CD4-positive, CD25-positive, alpha-beta regulatory T cell (primary cell): ENCODE data around the gene P2RX6. TPM values are rescaled to one million over a fixed set of nuclear protein-coding genes. Genes with fewer than 3 reads are reported as not detected.

Experiments used
- ATAC-seq, 2 donors: fragments of 150-1000 bp; cut with Tn5 transposase; one replicate each; pipeline ENCODE4 v1.10.0; 2021; ENCODE audit warnings: low read depth in 2 of 2, moderate number of reproducible peaks in 2 of 2, moderate library complexity in 1 of 2
- DNase-seq, 3 donors: peaks; one replicate each; pipeline versions ENCODE4 v3.0.0 to v3.0.0-alpha.2; 2012 to 2022; ENCODE audit warnings: mixed read lengths in 1 of 3
- H3K27ac ChIP-seq: one replicate; pipeline ENCODE4 v1.7.0; 2013; ENCODE audit warnings: mild to moderate bottlenecking, low read length; ENCODE audit not compliant: insufficient read depth, poor library complexity, severe bottlenecking
- H3K27me3 ChIP-seq: one replicate; pipeline ENCODE4 v1.7.0; 2013; ENCODE audit warnings: low read length; ENCODE audit not compliant: control insufficient read depth, insufficient read depth
- H3K36me3 ChIP-seq: one replicate; pipeline ENCODE4 v1.7.0; 2013; ENCODE audit warnings: mild to moderate bottlenecking, low read length, moderate library complexity; ENCODE audit not compliant: control insufficient read depth, insufficient read depth
- H3K4me1 ChIP-seq: 2 replicates; pipeline ENCODE4 v1.7.0; 2013; ENCODE audit warnings: mild to moderate bottlenecking, low read length; ENCODE audit not compliant: insufficient read depth, control insufficient read depth, poor library complexity, severe bottlenecking
- H3K4me3 ChIP-seq: one replicate; pipeline ENCODE4 v1.7.0; 2013; ENCODE audit warnings: low read depth, mild to moderate bottlenecking, low read length, moderate library complexity
- H3K9me3 ChIP-seq, 2 experiments: 1 replicate in 1 of 2; 2 replicates in 1 of 2; pipeline ENCODE4 v1.7.0; 2013; ENCODE audit warnings: low read length in 2 of 2, mild to moderate bottlenecking in 1 of 2, moderate library complexity in 1 of 2; ENCODE audit not compliant: control insufficient read depth in 2 of 2
- H3K27ac Mint-ChIP-seq, 3 donors: one replicate each; pipeline ENCODE4 v1.8.0; 2020 to 2022; ENCODE audit warnings: mild to moderate bottlenecking in 3 of 3, mixed read lengths in 3 of 3, moderate library complexity in 2 of 3
- H3K27me3 Mint-ChIP-seq: one replicate; pipeline ENCODE4 v1.8.0; 2022; ENCODE audit warnings: mild to moderate bottlenecking, mixed read lengths
- H3K36me3 Mint-ChIP-seq: one replicate; pipeline ENCODE4 v1.8.0; 2020; ENCODE audit warnings: mixed read lengths
- H3K4me1 Mint-ChIP-seq, 4 donors: one replicate each; pipeline ENCODE4 v1.8.0; 2020 to 2022; ENCODE audit warnings: mixed read lengths in 4 of 4, mild to moderate bottlenecking in 1 of 4
- H3K4me3 Mint-ChIP-seq, 4 donors: one replicate each; pipeline ENCODE4 v1.8.0; 2020 to 2022; ENCODE audit warnings: mild to moderate bottlenecking in 4 of 4, mixed read lengths in 4 of 4, moderate library complexity in 3 of 4
- H3K9me3 Mint-ChIP-seq, 7 donors: one replicate each; pipeline ENCODE4 v1.8.0; 2020 to 2022; ENCODE audit warnings: mixed read lengths in 7 of 7, mild to moderate bottlenecking in 3 of 7, moderate library complexity in 2 of 7
- polyA plus RNA-seq, 4 donors: library from polyadenylated mRNA; unstranded; fragments of 300-500 nt; fragmentation: Illumina TruSeq; gene quantifications; one replicate each; pipeline ENCODE4 v1.2.3, GENCODE V29; 2021
- total RNA-seq: library from RNA; stranded (reverse); gene quantifications from one replicate; pipeline ENCODE4 v1.2.3, GENCODE V29; 2022

Gene P2RX6
- total and polyA plus RNA-seq, 5 donors from 2014 or later, result 0.10 to 0.59 TPM; not detected in 3

DNA sequence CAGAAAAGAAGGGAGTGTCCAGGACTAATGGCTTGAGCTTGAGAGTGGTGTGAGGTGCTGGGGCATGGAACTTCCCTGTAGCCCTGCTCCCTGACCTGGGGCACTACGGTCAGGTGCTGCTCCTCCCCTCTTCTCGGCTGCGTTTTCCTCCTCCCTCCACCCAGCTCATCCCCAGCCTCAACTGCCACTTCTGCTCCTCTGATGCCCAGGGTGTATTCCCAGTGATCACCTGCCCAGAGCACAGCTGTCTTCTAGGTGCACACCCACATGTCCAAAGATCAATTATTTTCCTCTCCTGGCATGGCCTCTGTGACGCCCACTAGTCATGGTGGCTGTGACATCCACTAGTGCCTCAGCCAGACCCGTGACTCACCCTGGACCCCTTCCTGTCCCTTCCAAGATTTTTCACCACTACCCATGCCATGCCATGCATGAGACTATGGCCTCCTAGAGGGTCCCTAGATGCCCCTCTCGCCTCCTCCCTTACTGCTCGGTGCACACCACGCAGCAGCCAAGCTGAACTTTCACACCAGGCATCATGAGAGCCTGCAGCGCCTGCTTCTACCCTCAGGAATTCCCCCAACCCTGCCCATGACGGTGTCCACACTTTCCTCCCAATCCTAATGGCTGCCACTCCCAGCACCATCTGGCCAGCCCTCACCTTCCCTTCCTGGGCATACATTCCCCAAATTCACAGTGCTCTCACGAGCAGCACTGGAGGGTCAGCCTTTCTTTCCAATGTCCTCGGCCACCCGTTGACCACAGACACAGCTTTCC is 1.9 kb downstream of the P2RX6 start:
- H3K9me3 Mint-ChIP-seq, result no peaks in the 10 kb centered on the region

DNA sequence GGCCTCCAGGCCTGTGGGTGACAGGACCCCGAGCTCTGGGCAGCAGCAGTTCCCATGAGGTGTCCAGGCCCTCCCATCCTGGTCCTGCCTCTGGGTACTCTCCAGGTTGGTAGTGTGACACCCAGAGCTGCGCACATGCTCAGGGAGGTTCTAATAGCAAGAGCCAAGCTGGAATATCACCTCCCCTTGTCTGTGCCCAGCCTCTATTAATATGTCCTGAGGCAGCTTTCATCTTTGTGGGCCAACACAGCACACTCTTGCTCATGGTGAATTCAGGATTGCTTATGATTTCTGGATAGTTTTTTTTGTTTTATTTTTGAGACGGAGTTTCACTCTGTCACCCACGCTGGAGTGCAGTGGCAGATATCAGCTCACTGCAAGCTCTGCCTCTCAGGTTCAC is 3.3 kb downstream of the P2RX6 start:
- DNase-seq, result no peak
- H3K27ac Mint-ChIP-seq, result no peak overlapping the region
- no peak overlapping the region for H3K4me3 Mint-ChIP-seq

More for the DNA sequence above, 1.9 kb downstream of the P2RX6 start:
- Histone ChIP-seq H3K27me3 (no peaks in the 10 kb centered on the region), H3K4me3 (no peak overlapping the region), H3K36me3 (no peaks in the 10 kb centered on the region), H3K27ac (no peak overlapping the region), H3K9me3 (no peaks in the 10 kb centered on the region), H3K4me1 (peaks cover 17% of the 10 kb centered on the region)
- no peak for ATAC-seq
- Mint-ChIP-seq H3K4me1 (peaks cover 0 to 34% (median 10%) of the 10 kb centered on the region in 4 donors), H3K4me3 (no peak overlapping the region), H3K27me3 (peaks cover 4% of the 10 kb centered on the region), H3K36me3 (no peaks in the 10 kb centered on the region), H3K27ac (peak overlapping the region; percentile 62 to 80 (median 80))
- DNase-seq, result no peak

DNA sequence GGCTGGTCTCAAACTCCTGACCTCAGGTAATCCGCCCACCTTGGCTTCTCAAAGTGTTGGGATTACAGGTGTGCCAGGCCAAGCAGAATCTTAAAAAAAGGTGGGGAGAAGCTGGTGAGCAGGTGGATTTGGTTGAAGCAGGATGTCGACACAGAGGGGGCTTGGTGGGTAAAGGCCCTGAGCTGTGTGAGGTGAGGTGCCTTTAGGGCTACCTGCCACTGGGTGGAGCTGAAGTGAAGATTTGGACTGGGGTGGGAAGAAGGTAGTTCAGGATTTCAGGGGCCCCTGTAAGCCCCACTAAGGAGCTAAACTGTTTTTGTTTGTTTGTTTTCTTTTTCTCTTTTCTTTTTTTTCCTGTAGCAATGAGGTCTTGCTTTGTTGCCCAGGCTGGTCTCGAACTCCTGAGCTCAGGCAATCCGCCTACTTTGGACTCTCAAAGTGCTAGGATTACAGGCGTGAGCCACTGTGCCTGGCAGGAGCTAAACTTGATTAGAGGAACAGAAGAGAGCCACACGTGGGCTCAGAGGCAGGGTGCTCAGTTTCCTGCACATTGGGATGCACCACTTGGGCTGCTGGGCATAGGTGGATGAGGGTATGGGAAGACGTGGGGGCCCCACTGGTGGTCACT is 6.0 kb downstream of the P2RX6 start:
- Histone ChIP-seq H3K27ac (no peak overlapping the region), H3K36me3 (no peaks in the 10 kb centered on the region), H3K9me3 (no peaks in the 10 kb centered on the region), H3K4me3 (no peak overlapping the region), H3K27me3 (no peaks in the 10 kb centered on the region), H3K4me1 (peaks cover 9% of the 10 kb centered on the region)
- Mint-ChIP-seq H3K27me3 (peaks cover 4% of the 10 kb centered on the region), H3K9me3 (no peaks in the 10 kb centered on the region), H3K4me3 (no peak overlapping the region), H3K36me3 (no peaks in the 10 kb centered on the region), H3K4me1 (peaks cover 0 to 18% (median 7%) of the 10 kb centered on the region in 4 donors), H3K27ac (no peak overlapping the region)
- ATAC-seq (peak in 1 of 2 donors; percentile 40), DNase-seq (peak in 1 of 3 donors; percentile 32)

More for the DNA sequence above, 3.3 kb downstream of the P2RX6 start:
- no peak overlapping the region for H3K4me3 ChIP-seq
- no peaks in the 10 kb centered on the region for H3K36me3 Mint-ChIP-seq
- H3K9me3 Mint-ChIP-seq, result no peaks in the 10 kb centered on the region
- H3K27me3 ChIP-seq, result no peaks in the 10 kb centered on the region
- H3K9me3 ChIP-seq, result no peaks in the 10 kb centered on the region
- no peak for ATAC-seq
- H3K4me1 Mint-ChIP-seq, result peaks cover 0 to 31% (median 11%) of the 10 kb centered on the region in 4 donors
- H3K36me3 ChIP-seq, result no peaks in the 10 kb centered on the region
- H3K27ac ChIP-seq, result no peak overlapping the region
- H3K27me3 Mint-ChIP-seq, result peaks cover 4% of the 10 kb centered on the region
- H3K4me1 ChIP-seq, result peaks cover 17% of the 10 kb centered on the region

DNA sequence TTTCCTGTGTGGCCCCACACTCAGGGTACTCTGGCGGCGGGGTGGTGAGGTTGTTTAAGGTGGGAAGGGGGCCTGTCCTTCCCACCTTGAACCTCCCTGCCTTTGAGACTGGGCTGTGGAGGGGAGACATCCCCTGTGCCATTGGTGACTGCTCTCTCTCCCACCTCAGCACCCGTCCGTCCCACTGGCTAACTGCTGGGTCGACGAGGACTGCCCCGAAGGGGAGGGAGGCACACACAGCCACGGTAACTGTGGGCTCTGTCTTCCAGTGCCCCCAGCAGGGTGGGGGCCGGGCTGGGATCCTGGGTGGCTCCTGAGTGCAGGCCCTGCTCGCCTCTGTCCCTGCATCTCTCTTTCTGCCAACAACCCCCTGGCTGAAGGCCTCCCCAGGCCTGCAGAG is 7.5 kb downstream of the P2RX6 start:
- Histone ChIP-seq H3K9me3 (no peaks in the 10 kb centered on the region), H3K27me3 (no peaks in the 10 kb centered on the region), H3K36me3 (no peaks in the 10 kb centered on the region), H3K4me1 (peaks cover 9% of the 10 kb centered on the region), H3K4me3 (no peak overlapping the region), H3K27ac (no peak overlapping the region)
- H3K27ac Mint-ChIP-seq, result no peak overlapping the region
- H3K4me3 Mint-ChIP-seq, result no peak overlapping the region
- H3K4me1 Mint-ChIP-seq, result peaks cover 0 to 13% (median 5%) of the 10 kb centered on the region in 4 donors
- peaks cover 4% of the 10 kb centered on the region for H3K27me3 Mint-ChIP-seq
- ATAC-seq (no peak), DNase-seq (no peak)
- no peaks in the 10 kb centered on the region for H3K9me3 Mint-ChIP-seq
- H3K36me3 Mint-ChIP-seq, result no peaks in the 10 kb centered on the region

DNA sequence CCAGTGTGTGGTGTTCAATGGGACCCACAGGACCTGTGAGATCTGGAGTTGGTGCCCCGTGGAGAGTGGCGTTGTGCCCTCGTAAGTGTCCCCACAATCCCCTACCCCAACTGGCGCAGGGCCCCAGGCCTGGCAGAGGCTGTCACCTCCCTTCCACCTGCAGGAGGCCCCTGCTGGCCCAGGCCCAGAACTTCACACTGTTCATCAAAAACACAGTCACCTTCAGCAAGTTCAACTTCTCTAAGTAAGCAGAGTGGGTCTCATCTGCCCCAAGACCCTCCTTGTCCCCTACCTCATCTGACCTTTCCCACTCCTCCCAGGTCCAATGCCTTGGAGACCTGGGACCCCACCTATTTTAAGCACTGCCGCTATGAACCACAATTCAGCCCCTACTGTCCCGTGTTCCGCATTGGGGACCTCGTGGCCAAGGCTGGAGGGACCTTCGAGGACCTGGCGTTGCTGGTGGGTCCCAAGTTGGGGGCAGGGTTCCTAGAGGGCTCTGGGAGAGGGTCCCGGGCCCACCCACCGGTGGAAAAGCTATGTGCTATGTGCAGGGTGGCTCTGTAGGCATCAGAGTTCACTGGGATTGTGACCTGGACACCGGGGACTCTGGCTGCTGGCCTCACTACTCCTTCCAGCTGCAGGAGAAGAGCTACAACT is 8.1 kb downstream of the P2RX6 start:
- ATAC-seq (no peak), DNase-seq (no peak)
- no peak overlapping the region for H3K27ac Mint-ChIP-seq
- no peaks in the 10 kb centered on the region for H3K27me3 ChIP-seq
- H3K36me3 ChIP-seq, result no peaks in the 10 kb centered on the region
- no peak overlapping the region for H3K4me3 ChIP-seq
- H3K27me3 Mint-ChIP-seq, result peaks cover 4% of the 10 kb centered on the region
- no peaks in the 10 kb centered on the region for H3K36me3 Mint-ChIP-seq
- H3K4me1 Mint-ChIP-seq, result peaks cover 0 to 13% (median 5%) of the 10 kb centered on the region in 4 donors
- H3K9me3 ChIP-seq, result no peaks in the 10 kb centered on the region
- peaks cover 9% of the 10 kb centered on the region for H3K4me1 ChIP-seq
- no peak overlapping the region for H3K4me3 Mint-ChIP-seq
- no peaks in the 10 kb centered on the region for H3K9me3 Mint-ChIP-seq
- H3K27ac ChIP-seq, result no peak overlapping the region

DNA sequence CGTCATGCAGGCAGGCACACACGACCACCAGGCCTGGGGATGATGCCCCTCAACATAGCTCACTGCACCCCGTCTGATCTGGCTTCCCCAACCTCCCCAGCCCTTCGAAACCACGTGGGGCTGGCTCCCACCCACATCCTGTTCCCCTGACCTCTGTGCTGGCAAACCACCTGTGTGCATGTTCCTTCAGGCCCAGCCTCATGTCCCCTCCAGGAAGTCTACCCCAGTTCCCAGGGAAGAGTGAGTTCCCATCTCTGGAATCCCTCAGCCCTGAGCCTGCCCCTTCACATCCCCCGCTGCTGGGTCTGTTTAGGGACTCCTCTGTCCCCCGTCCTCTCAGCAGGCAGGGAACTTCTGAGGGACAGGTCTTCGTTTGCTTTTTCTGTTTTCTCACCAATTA is 10.3 kb downstream of the P2RX6 start:
- peak in 1 of 3 donors; percentile 49 for DNase-seq
- Histone ChIP-seq H3K9me3 (no peaks in the 10 kb centered on the region), H3K4me1 (peaks cover 9% of the 10 kb centered on the region), H3K4me3 (no peak overlapping the region), H3K36me3 (no peaks in the 10 kb centered on the region), H3K27me3 (no peaks in the 10 kb centered on the region), H3K27ac (no peak overlapping the region)
- peaks cover 0 to 13% (median 5%) of the 10 kb centered on the region in 4 donors for H3K4me1 Mint-ChIP-seq
- peaks cover under 1% of the 10 kb centered on the region for H3K27me3 Mint-ChIP-seq
- peak overlapping the region in 2 of 4 donors; percentile 66 to 73 for H3K4me3 Mint-ChIP-seq
- ATAC-seq, result peak in 1 of 2 donors; percentile 41
- H3K9me3 Mint-ChIP-seq, result no peaks in the 10 kb centered on the region
- H3K36me3 Mint-ChIP-seq, result no peaks in the 10 kb centered on the region
- H3K27ac Mint-ChIP-seq, result peak overlapping the region; percentile 38 to 62 (median 52)

DNA sequence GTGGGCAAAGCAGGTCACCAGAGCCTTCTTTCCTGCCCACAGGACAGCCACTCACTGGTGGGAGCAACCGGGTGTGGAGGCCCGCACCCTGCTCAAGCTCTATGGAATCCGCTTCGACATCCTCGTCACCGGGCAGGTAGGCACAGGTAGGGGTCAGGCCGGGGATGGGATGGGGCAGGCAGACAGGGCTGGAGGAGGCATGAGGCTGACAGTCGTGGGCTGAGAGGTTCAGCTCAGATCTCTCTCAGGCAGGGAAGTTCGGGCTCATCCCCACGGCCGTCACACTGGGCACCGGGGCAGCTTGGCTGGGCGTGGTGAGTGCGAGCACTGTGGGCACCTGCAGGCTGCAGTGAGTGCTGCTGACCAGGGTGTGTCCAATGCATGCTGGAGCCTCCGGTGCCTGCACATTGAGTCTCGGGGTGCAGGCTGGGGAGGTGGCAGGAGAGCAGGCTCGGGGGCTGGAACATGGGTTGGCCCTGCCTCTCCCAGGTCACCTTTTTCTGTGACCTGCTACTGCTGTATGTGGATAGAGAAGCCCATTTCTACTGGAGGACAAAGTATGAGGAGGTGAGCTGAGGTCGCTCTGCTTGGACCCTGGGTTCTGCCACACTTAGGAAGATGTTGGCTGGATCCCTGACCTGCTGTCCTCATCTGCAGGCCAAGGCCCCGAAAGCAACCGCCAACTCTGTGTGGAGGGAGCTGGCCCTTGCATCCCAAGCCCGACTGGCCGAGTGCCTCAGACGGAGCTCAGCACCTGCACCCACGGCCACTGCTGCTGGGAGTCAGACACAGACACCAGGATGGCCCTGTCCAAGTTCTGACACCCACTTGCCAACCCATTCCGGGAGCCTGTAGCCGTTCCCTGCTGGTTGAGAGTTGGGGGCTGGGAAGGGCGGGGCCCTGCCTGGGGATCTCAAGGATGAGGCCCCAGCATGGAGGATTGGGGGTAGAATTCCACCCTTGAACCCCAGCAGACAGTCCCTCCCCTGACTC is 11.1 kb downstream of the P2RX6 start:
- Mint-ChIP-seq H3K27ac (peak overlapping the region in 2 of 3 donors; percentile 38 to 62), H3K9me3 (no peaks in the 10 kb centered on the region), H3K27me3 (peaks cover 6% of the 10 kb centered on the region), H3K4me1 (peaks cover 0 to 15% (median 7%) of the 10 kb centered on the region in 4 donors), H3K36me3 (no peaks in the 10 kb centered on the region), H3K4me3 (peak overlapping the region in 2 of 4 donors; percentile 66 to 73)
- H3K27ac ChIP-seq, result no peak overlapping the region
- DNase-seq, result no peak
- H3K4me1 ChIP-seq, result peaks cover 9% of the 10 kb centered on the region
- no peaks in the 10 kb centered on the region for H3K27me3 ChIP-seq
- H3K4me3 ChIP-seq, result no peak overlapping the region
- no peaks in the 10 kb centered on the region for H3K9me3 ChIP-seq
- no peaks in the 10 kb centered on the region for H3K36me3 ChIP-seq
- ATAC-seq, result no peak
